Measurements from ENCODE around the gene HOXA10. TPM values are rescaled to one million over a fixed set of nuclear protein-coding genes. Genes with fewer than 3 reads are reported as not detected.

HOXA10 gene
- total RNA-seq, 1 experiment from 2014 or later = not detected

- H3K9me3 ChIP-seq (ENCODE audit: control insufficient read depth, low read depth, low read length) = no peaks in the 10 kb centered on the region
- no peak overlapping the region for H3K18ac ChIP-seq (ENCODE audit: insufficient read length, low read depth, low read length)
- peaks cover 100% of the 10 kb centered on the region for H3K27me3 ChIP-seq (ENCODE audit: insufficient read depth, low read length)
- H3T11ph ChIP-seq (ENCODE audit: low read length) = no peak overlapping the region
- Mint-ChIP-seq H3K9me3 (peaks cover 9 to 12% of the 10 kb centered on the region in 2 experiments; a peak in 4 of 5 replicates), H3K4me1 (peaks cover 0 to 15% of the 10 kb centered on the region in 2 experiments; a peak in 1 of 4 replicates), H3K27me3 (ENCODE audit: low read depth) (peaks cover 100% of the 10 kb centered on the region), H3K27ac (no peak overlapping the region), H3K4me3 (no peak overlapping the region; a peak in 1 of 5 replicates), H3K36me3 (ENCODE audit: insufficient read depth in 1 of 3, low read depth in 3 of 3) (peaks cover 0 to 5% (median 0%) of the 10 kb centered on the region in 3 experiments; a peak in 1 of 7 replicates)
- H4K5ac ChIP-seq (ENCODE audit: insufficient read length, low read depth, low read length) = no peak overlapping the region
- no peak overlapping the region for H3K4ac ChIP-seq (ENCODE audit: low read depth, low read length)
- H3K4me1 ChIP-seq (ENCODE audit: insufficient read depth, low read length) = no peaks in the 10 kb centered on the region
- H2AK5ac ChIP-seq (ENCODE audit: insufficient read length, low read length) = no peak overlapping the region
- H2BK12ac ChIP-seq (ENCODE audit: insufficient read length, low read depth, low read length) = no peak overlapping the region
- no peak overlapping the region for H3K14ac ChIP-seq (ENCODE audit: insufficient read depth, low read length)
- no peak overlapping the region for H3K4me2 ChIP-seq (ENCODE audit: insufficient read depth, insufficient read length, low read length)
- no peak overlapping the region for H3K27ac ChIP-seq (ENCODE audit: insufficient read length, low read depth, low read length)
- H3K9ac ChIP-seq (ENCODE audit: extremely low read depth, insufficient read length, low read length) = no peak overlapping the region
- WGBS (ENCODE audit: extremely low coverage, insufficient read length, low lambda C conversion rate) = no CpG with 5 or more reads among the region's 7 CpGs
- H2BK15ac ChIP-seq (ENCODE audit: low read depth, low read length) = no peak overlapping the region
- H4K20me1 ChIP-seq (ENCODE audit: control insufficient read depth, insufficient read depth, insufficient read length) = peaks cover 2% of the 10 kb centered on the region
- no peak overlapping the region for H2BK120ac ChIP-seq (ENCODE audit: low read depth, low read length, poor library complexity, severe bottlenecking)
- no peak overlapping the region for H3K23ac ChIP-seq (ENCODE audit: insufficient read length, low read depth, low read length)
- DNase-seq = no peak
- no peak overlapping the region for H4K91ac ChIP-seq (ENCODE audit: insufficient read length, low read depth, low read length)
- H4K8ac ChIP-seq (replicated peaks; ENCODE audit: insufficient read length, low read depth, low read length) = no peak overlapping the region
- H3K79me1 ChIP-seq (ENCODE audit: insufficient read depth, low read depth, low read length, poor library complexity, severe bottlenecking) = no peaks in the 10 kb centered on the region
- no peaks in the 10 kb centered on the region for H3K23me2 ChIP-seq (ENCODE audit: insufficient read length, low read depth, low read length, poor library complexity, severe bottlenecking)
- H2AFZ ChIP-seq (ENCODE audit: low read length) = no peak overlapping the region
- no peaks in the 10 kb centered on the region for H3K79me2 ChIP-seq (ENCODE audit: insufficient read depth, low read length)
- H2BK20ac ChIP-seq (ENCODE audit: low read depth, low read length, poor library complexity, severe bottlenecking) = no peak overlapping the region
- no peak for TF ChIP-seq CTCF (conservative IDR thresholded peaks at IDR 0.05)
- no peak overlapping the region for H2BK5ac ChIP-seq (ENCODE audit: insufficient read length, low read length)
- no peak overlapping the region for H3K56ac ChIP-seq (ENCODE audit: insufficient read length, low read depth, low read length)
These were observed 52.4 kb downstream of the HOXA10 start for GRCh38 chr7:27121684-27122076.

Small RNA genes within 50 kb of the gene (microRNA-seq; reads per million reads assigned to microRNA genes)
- not detected for gene MIR196B (ENCODE audit: borderline microRNAs expressed)

Other genes starting within 250 kb of the HOXA10 start
- gene HOXA1, start 78.3 kb downstream of the HOXA10 start, total RNA-seq (2021) = 0.11 TPM in 1 of 2 replicates, not detected in the other
- gene HOXA2, start 71.6 kb downstream of the HOXA10 start, total RNA-seq (2021) = not detected in 2 replicates
- not detected in 2 replicates for gene HOXA4, start 43.6 kb downstream of the HOXA10 start, total RNA-seq (2021)
- gene HOXA5, start 30.6 kb downstream of the HOXA10 start, total RNA-seq (2021) = not detected in 2 replicates
- gene HOXA6, start 26.5 kb downstream of the HOXA10 start, total RNA-seq (2021) = not detected in 2 replicates
- not detected in 2 replicates for gene HOXA3, start 21.7 kb downstream of the HOXA10 start, total RNA-seq (2021)
- not detected in 2 replicates for gene HOXA7, start 17.6 kb downstream of the HOXA10 start, total RNA-seq (2021)
- not detected in 2 replicates for gene HOXA9, start 8.8 kb downstream of the HOXA10 start, total RNA-seq (2021)
- not detected in 2 replicates for gene HOXA11, start 10.9 kb upstream of the HOXA10 start, total RNA-seq (2021)
- gene HOXA13, start 25.8 kb upstream of the HOXA10 start, total RNA-seq (2021) = not detected in 2 replicates
- not detected in 2 replicates for gene EVX1, start 68.5 kb upstream of the HOXA10 start, total RNA-seq (2021)